HCT116 (cell line): Measurements from ENCODE around the gene GK.

Experiments
- CEBPB ChIP-seq: IDR thresholded peaks from 2 replicates; pipeline ENCODE4 v1.6.1; 2012; ENCODE audit warnings: low read depth
- EGR1 ChIP-seq: IDR thresholded peaks from 2 replicates; pipeline ENCODE4 v1.6.1; 2012; ENCODE audit warnings: low read depth
- ELF1 ChIP-seq: IDR thresholded peaks from 2 replicates; pipeline ENCODE4 v1.6.1; 2012; ENCODE audit warnings: low read depth, borderline replicate concordance
- EZH2 ChIP-seq: fragments of 200-600 bp; sonication (generic); IDR thresholded peaks from 2 replicates; pipeline ENCODE4 v1.6.1; 2017; ENCODE audit warnings: antibody characterized with exemption, mixed run types
- JUND ChIP-seq: IDR thresholded peaks from 2 replicates; pipeline ENCODE4 v1.6.1; 2012
- POLR2A ChIP-seq: IDR thresholded peaks from 2 replicates; pipeline ENCODE4 v1.7.0; 2011; ENCODE audit warnings: borderline replicate concordance; ENCODE audit not compliant: insufficient read depth, insufficient read length; ENCODE audit errors: extremely low read depth
- POLR2AphosphoS5 ChIP-seq: IDR thresholded peaks from 2 replicates; pipeline ENCODE4 v1.6.1; 2011; ENCODE audit warnings: mild to moderate bottlenecking, low read depth, low read length, moderate library complexity
- REST ChIP-seq: IDR thresholded peaks from 2 replicates; pipeline ENCODE4 v1.6.1; 2012; ENCODE audit warnings: low read depth
- SRF ChIP-seq: IDR thresholded peaks from 2 replicates; pipeline ENCODE4 v1.6.1; 2012; ENCODE audit warnings: low read depth
- ZBTB33 ChIP-seq: IDR thresholded peaks from 2 replicates; pipeline ENCODE4 v1.6.1; 2011; ENCODE audit warnings: mild to moderate bottlenecking, low read length, moderate library complexity; ENCODE audit not compliant: insufficient replicate concordance; ENCODE audit errors: extremely low read depth
- ZNF274 ChIP-seq: fragments of 200-500 bp; sonication (Bioruptor generic); IDR thresholded peaks from 2 replicates; pipeline ENCODE4 v1.6.1; 2014; ENCODE audit warnings: mild to moderate bottlenecking, low read depth, low read length, inconsistent platforms
- TF ChIP-seq, protein P1 (sequence below), 3 experiments: fragments of 200-600 bp in 1 of 3; sonication (generic) in 1 of 3; IDR thresholded peaks in 2 of 3; conservative IDR thresholded peaks in 1 of 3; 2 replicates each; pipeline ENCODE4 v1.5.1; 2012 to 2017; ENCODE audit warnings: low read depth in 2 of 3, low read length in 2 of 3, antibody characterized with exemption in 1 of 3, borderline replicate concordance in 1 of 3, control low read depth in 1 of 3, mild to moderate bottlenecking in 1 of 3, mixed read lengths in 1 of 3, mixed run types in 1 of 3, moderate library complexity in 1 of 3; ENCODE audit not compliant: insufficient read depth in 1 of 3

- TF ChIP-seq, protein P1, sequence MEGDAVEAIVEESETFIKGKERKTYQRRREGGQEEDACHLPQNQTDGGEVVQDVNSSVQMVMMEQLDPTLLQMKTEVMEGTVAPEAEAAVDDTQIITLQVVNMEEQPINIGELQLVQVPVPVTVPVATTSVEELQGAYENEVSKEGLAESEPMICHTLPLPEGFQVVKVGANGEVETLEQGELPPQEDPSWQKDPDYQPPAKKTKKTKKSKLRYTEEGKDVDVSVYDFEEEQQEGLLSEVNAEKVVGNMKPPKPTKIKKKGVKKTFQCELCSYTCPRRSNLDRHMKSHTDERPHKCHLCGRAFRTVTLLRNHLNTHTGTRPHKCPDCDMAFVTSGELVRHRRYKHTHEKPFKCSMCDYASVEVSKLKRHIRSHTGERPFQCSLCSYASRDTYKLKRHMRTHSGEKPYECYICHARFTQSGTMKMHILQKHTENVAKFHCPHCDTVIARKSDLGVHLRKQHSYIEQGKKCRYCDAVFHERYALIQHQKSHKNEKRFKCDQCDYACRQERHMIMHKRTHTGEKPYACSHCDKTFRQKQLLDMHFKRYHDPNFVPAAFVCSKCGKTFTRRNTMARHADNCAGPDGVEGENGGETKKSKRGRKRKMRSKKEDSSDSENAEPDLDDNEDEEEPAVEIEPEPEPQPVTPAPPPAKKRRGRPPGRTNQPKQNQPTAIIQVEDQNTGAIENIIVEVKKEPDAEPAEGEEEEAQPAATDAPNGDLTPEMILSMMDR (IDR thresholded peaks at IDR 0.05 in 2 of 3, conservative IDR thresholded peaks at IDR 0.05 in 1 of 3; ENCODE audit: borderline replicate concordance in 1 of 3, insufficient read depth in 1 of 3, low read depth in 2 of 3, low read length in 2 of 3), result no peak
- TF ChIP-seq REST (no peak), EGR1 (no peak), SRF (no peak), POLR2A (no peak), ELF1 (no peak), ZBTB33 (no peak), CEBPB (no peak), EZH2 (no peak), JUND (0 out of 2 replicates have a peak, but pooled peaks have one; percentile 12), ZNF274 (no peak), POLR2AphosphoS5 (no peak)
Measured at GRCh38 chrX:30751497-30751896, 98.3 kb downstream of the GK start.
